Endodermal cell (in vitro differentiated cells): ENCODE results near the gene C10orf62. TPM values are rescaled to one million over a fixed set of nuclear protein-coding genes. Genes with fewer than 3 reads are reported as not detected.
"Not testable (repeated sequence)": the region's sequence is repeated elsewhere in the genome, so short reads cannot be mapped to it uniquely, and the experiment has no call there.

ENCODE experiments used
- DNase-seq: peaks from one replicate; pipeline ENCODE4 v3.0.0-alpha.2; 2017
- H3K27ac ChIP-seq: 2 replicates; pipeline ENCODE4 v1.5.1; 2013; ENCODE audit warnings: mild to moderate bottlenecking, low read depth, low read length, moderate library complexity
- H3K27me3 ChIP-seq: 2 replicates; pipeline ENCODE4 v1.6.1; 2013; ENCODE audit warnings: mild to moderate bottlenecking, low read length, moderate library complexity; ENCODE audit not compliant: insufficient read depth, control insufficient read depth, poor library complexity, severe bottlenecking
- H3K36me3 ChIP-seq: 2 replicates; pipeline ENCODE4 v1.7.0; 2013; ENCODE audit warnings: mild to moderate bottlenecking, low read length, moderate library complexity; ENCODE audit not compliant: control insufficient read depth, insufficient read depth
- H3K4me1 ChIP-seq: one replicate; pipeline ENCODE4 v1.7.0; 2013; ENCODE audit warnings: low read length; ENCODE audit not compliant: control insufficient read depth, insufficient read depth
- H3K4me3 ChIP-seq: 2 replicates; pipeline ENCODE4 v1.5.1; 2013; ENCODE audit warnings: mild to moderate bottlenecking, low read length, moderate library complexity
- H3K9ac ChIP-seq: 2 replicates; pipeline ENCODE4 v1.6.1; 2013; ENCODE audit warnings: mild to moderate bottlenecking, low read length, moderate library complexity; ENCODE audit not compliant: poor library complexity, severe bottlenecking; ENCODE audit errors: extremely low read depth
- H3K9me3 ChIP-seq: 2 replicates; pipeline ENCODE4 v1.6.1; 2013; ENCODE audit warnings: mild to moderate bottlenecking, low read length, moderate library complexity; ENCODE audit not compliant: control insufficient read depth
- H3K27ac Mint-ChIP-seq: 2 replicates; pipeline ENCODE4 v1.8.0; 2020; ENCODE audit warnings: mixed read lengths
- H3K27me3 Mint-ChIP-seq: 2 replicates; pipeline ENCODE4 v1.8.0; 2021; ENCODE audit warnings: mild to moderate bottlenecking, mixed read lengths; ENCODE audit not compliant: insufficient read depth
- H3K36me3 Mint-ChIP-seq: 2 replicates; pipeline ENCODE4 v1.8.0; 2020; ENCODE audit warnings: low read depth, mixed read lengths
- H3K4me1 Mint-ChIP-seq: 2 replicates; pipeline ENCODE4 v1.8.0; 2020; ENCODE audit warnings: mixed read lengths
- H3K4me3 Mint-ChIP-seq: 2 replicates; pipeline ENCODE4 v1.8.0; 2020; ENCODE audit warnings: mild to moderate bottlenecking, moderate library complexity, mixed read lengths
- H3K9me3 Mint-ChIP-seq: 2 replicates; pipeline ENCODE4 v1.8.0; 2020; ENCODE audit warnings: mild to moderate bottlenecking, mixed read lengths
- WGBS, 2 experiments: methylation state at CpG; one replicate each; pipeline versions ENCODE4 v1.1.5 to v1.1.7; 2013; ENCODE audit warnings: missing lambda C conversion rate in 2 of 2, mixed read lengths in 1 of 2; ENCODE audit not compliant: insufficient coverage in 1 of 2, insufficient read length in 1 of 2; 5-methylcytosine and 5-hydroxymethylcytosine counted together
- total RNA-seq, 2 donors: library from RNA; stranded (reverse); fragmentation: NEBNext Ultra II Directional in 1 of 2; extraction: Animal tissue kit (Norgen Biotek cat#: 25700) in 1 of 2; gene quantifications; 2 replicates in 1 of 2; 3 replicates in 1 of 2; pipeline ENCODE4 v1.2.1, GENCODE V29; 2021
- TF ChIP-seq, protein P1 (sequence below): fragments of 200-600 bp; sonication (generic); conservative IDR thresholded peaks from 2 replicates; pipeline ENCODE4 v1.5.0; 2021; ENCODE audit warnings: antibody characterized with exemption, mild to moderate bottlenecking

Gene C10orf62
- total RNA-seq, 2 donors from 2014 or later: not detected

DNA sequence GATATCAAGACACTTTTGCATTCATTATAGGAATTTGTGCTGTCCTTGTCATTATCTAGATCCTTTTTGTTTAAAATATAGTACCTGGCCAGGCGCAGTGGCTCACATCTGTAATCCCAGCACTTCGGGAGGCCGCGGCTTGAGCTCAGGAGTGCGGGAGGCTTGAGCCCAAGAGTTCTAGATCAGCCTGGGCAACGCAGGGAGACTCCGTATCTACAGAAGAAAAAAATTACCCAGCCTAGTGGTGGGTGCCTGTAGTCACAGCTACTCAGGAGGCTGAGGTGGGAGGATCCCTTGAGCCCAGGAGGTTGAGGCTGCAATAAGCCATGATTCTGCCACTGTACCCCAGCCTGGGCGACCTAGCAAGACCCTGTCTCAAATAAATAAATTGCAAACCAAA is 44.4 kb downstream of the C10orf62 start:
- Histone ChIP-seq H3K27me3 (no peaks in the 10 kb centered on the region), H3K9me3 (no peaks in the 10 kb centered on the region), H3K27ac (peak overlapping the region; percentile 54), H3K36me3 (no peaks in the 10 kb centered on the region), H3K9ac (no peak overlapping the region), H3K4me1 (no peaks in the 10 kb centered on the region), H3K4me3 (peak overlapping the region; percentile 93)
- Mint-ChIP-seq H3K27ac (peak overlapping the region; percentile 97), H3K9me3 (no peaks in the 10 kb centered on the region), H3K36me3 (no peaks in the 10 kb centered on the region), H3K4me1 (peaks cover 5% of the 10 kb centered on the region), H3K27me3 (no peaks in the 10 kb centered on the region), H3K4me3 (peak overlapping the region; percentile 97)
- TF ChIP-seq, protein P1, sequence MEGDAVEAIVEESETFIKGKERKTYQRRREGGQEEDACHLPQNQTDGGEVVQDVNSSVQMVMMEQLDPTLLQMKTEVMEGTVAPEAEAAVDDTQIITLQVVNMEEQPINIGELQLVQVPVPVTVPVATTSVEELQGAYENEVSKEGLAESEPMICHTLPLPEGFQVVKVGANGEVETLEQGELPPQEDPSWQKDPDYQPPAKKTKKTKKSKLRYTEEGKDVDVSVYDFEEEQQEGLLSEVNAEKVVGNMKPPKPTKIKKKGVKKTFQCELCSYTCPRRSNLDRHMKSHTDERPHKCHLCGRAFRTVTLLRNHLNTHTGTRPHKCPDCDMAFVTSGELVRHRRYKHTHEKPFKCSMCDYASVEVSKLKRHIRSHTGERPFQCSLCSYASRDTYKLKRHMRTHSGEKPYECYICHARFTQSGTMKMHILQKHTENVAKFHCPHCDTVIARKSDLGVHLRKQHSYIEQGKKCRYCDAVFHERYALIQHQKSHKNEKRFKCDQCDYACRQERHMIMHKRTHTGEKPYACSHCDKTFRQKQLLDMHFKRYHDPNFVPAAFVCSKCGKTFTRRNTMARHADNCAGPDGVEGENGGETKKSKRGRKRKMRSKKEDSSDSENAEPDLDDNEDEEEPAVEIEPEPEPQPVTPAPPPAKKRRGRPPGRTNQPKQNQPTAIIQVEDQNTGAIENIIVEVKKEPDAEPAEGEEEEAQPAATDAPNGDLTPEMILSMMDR: peak; percentile 56
- DNase-seq: peak; percentile 63
- 91 to 93% methylated on average over 7 to 8 of the region's 8 CpGs for WGBS, 2 experiments

DNA sequence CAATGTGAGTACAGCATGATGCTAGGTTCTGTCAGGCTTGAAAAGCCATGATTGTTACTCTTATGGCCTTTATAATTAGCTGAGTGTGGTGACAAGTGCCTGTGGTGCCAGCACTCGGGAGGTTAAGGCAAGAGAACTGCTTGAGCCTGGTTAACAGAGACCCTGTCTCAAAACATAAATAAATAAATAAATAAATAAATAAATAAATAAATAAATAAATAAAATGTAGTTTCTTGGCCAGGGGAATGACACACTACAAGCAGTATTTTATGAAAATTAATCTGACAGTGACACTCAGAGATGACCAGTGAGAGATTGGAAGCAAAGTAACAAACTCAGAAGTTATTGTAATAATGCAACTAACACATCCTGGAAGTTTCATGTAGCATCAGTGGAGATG is 46.1 kb downstream of the C10orf62 start:
- no peak for DNase-seq
- WGBS, 2 experiments: 86% methylated on average over 1 of the region's 1 CpG; no CpG with 5 or more reads in 1 of the 2 experiments
- no peaks in the 10 kb centered on the region for H3K9me3 ChIP-seq
- no peaks in the 10 kb centered on the region for H3K4me1 ChIP-seq
- Mint-ChIP-seq H3K27ac (no peak overlapping the region), H3K36me3 (no peaks in the 10 kb centered on the region), H3K9me3 (no peaks in the 10 kb centered on the region), H3K4me1 (peaks cover 7% of the 10 kb centered on the region), H3K4me3 (no peak overlapping the region), H3K27me3 (no peaks in the 10 kb centered on the region)
- H3K36me3 ChIP-seq: no peaks in the 10 kb centered on the region
- TF ChIP-seq, protein P1: no peak
- no peak overlapping the region for H3K4me3 ChIP-seq
- H3K27ac ChIP-seq: no peak overlapping the region
- no peaks in the 10 kb centered on the region for H3K27me3 ChIP-seq
- H3K9ac ChIP-seq: no peak overlapping the region

DNA sequence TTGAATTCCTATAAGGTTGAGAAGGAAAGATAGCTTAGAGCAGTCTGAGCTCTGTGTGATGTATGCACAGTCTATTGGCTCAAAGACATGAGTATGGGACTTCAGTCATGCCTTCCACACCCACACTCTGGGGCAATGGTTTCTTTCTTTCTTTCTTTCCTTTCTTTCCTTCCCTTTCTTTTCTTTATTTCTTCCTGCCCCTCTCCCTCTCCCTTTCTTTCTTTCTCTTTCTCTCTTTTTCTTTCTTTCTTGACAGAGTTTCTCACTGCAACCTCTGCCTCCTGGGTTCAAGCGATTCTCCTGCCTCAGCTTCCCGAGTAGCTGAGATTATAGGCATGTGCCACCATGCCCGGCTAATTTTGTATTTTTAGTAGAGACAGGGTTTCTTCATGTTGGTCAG is 49.6 kb downstream of the C10orf62 start:
- H3K27me3 Mint-ChIP-seq, H3K4me1 Mint-ChIP-seq, H3K27me3 ChIP-seq, H3K4me3 Mint-ChIP-seq, H3K4me1 ChIP-seq, H3K36me3 ChIP-seq, H3K9me3 ChIP-seq, DNase-seq, H3K4me3 ChIP-seq, H3K9me3 Mint-ChIP-seq, H3K27ac ChIP-seq, H3K9ac ChIP-seq, H3K27ac Mint-ChIP-seq: not testable (repeated sequence)
- WGBS, 2 experiments: 100% methylated on average over 2 of the region's 3 CpGs; no CpG with 5 or more reads in 1 of the 2 experiments
- H3K36me3 Mint-ChIP-seq: peaks cover 12% of the 10 kb centered on the region
